ENCODE results near the gene PPP2R5C. TPM values are rescaled to one million over a fixed set of nuclear protein-coding genes. Genes with fewer than 3 reads are reported as not detected.

The PPP2R5C gene
- total and polyA plus RNA-seq, 2 of the 8 experiments (the other 6 are each of a cell fraction or from before 2014, with no cell fraction given) = 49.6 to 95.9 TPM

GRCh38 chr14:101726295-101726953 is 35.1 kb upstream of the PPP2R5C start:
- WGBS, 2 experiments (ENCODE audit: extremely low coverage in 1 of 2, insufficient coverage in 1 of 2, insufficient read length in 1 of 2, insufficient replicate concordance in 2 of 2, low coverage in 1 of 2, low lambda C conversion rate in 2 of 2, missing lambda C conversion rate in 1 of 2) = 89% methylated on average over 13 of the region's 14 CpGs; no CpG with 5 or more reads in 1 of the 2 experiments
- DNase-seq (ENCODE audit: low read depth in 1 of 2, low spot score in 2 of 2) = no peak
- no peak overlapping the region for H4K5ac ChIP-seq (ENCODE audit: insufficient read length, low read depth, low read length)

More at GRCh38 chr14:101726295-101726953, 35.1 kb upstream of the PPP2R5C start:
- CTCF ChIA-PET (ENCODE audit: partially characterized antibody) = interaction anchor here (0.8 to 2.3 kb wide), 4 partner anchors 19 to 87 kb away, joined by 3 to 12 read pairs (median 6); no protein-coding TSS in a partner anchor
- no peak overlapping the region for H2AFZ ChIP-seq (ENCODE audit: low read length)
- no peak for TF ChIP-seq CHD1 (IDR thresholded peaks at IDR 0.05; ENCODE audit: low read depth, low read length)
- H2BK15ac ChIP-seq (ENCODE audit: low read length) = no peak overlapping the region
- no peak overlapping the region for H3K4me3 ChIP-seq (ENCODE audit: extremely low read depth in 1 of 4, insufficient read depth in 2 of 4, low read depth in 3 of 4, low read length in 4 of 4)
- H3K56ac ChIP-seq (replicated peaks; ENCODE audit: insufficient read length, low read depth, low read length) = no peak overlapping the region
- H3K36me3 ChIP-seq (ENCODE audit: control insufficient read depth in 2 of 4, insufficient read depth in 4 of 4, low read length in 3 of 4) = no peaks in the 10 kb centered on the region
- no peak overlapping the region for H2AK5ac ChIP-seq (ENCODE audit: low read depth, low read length)
- peaks cover 2 to 7% (median 5%) of the 10 kb centered on the region in 4 experiments; a peak in 6 of 7 replicates for H3K4me1 ChIP-seq (replicated peaks in 1 of 4; ENCODE audit: control insufficient read depth in 3 of 4, insufficient read depth in 4 of 4, low read length in 3 of 4)
- POLR2A ChIA-PET (ENCODE audit: partially characterized antibody) = interaction anchor here (0.6 kb wide), 1 partner anchor 1311 kb away, joined by 3 read pairs; no protein-coding TSS in a partner anchor
- no peak overlapping the region for H4K8ac ChIP-seq (ENCODE audit: extremely low read depth, insufficient read depth, low read length)
- H2BK5ac ChIP-seq (ENCODE audit: low read depth, low read length) = no peak overlapping the region
- no peak overlapping the region for H4K91ac ChIP-seq (replicated peaks; ENCODE audit: insufficient read length, low read length)
- no peak overlapping the region for H3K4me2 ChIP-seq (ENCODE audit: insufficient read depth in 1 of 2, low read depth in 2 of 2, low read length in 2 of 2)
- H2BK12ac ChIP-seq (ENCODE audit: low read depth, low read length) = no peak overlapping the region
- H3K79me2 ChIP-seq (ENCODE audit: control insufficient read depth in 1 of 2, insufficient read depth in 2 of 2, low read length in 2 of 2) = no peaks in the 10 kb centered on the region
- H3K4ac ChIP-seq (replicated peaks; ENCODE audit: insufficient read length, low read depth, low read length) = no peak overlapping the region
- no peak for FAIRE-seq
- no peak overlapping the region for H3K18ac ChIP-seq (ENCODE audit: extremely low read depth, low read length)
- no peak overlapping the region for H3K14ac ChIP-seq (ENCODE audit: insufficient read length)
- no peaks in the 10 kb centered on the region for H4K20me1 ChIP-seq (replicated peaks in 1 of 2; ENCODE audit: control insufficient read depth in 1 of 2, insufficient read depth in 2 of 2, low read length in 2 of 2)
- no peaks in the 10 kb centered on the region for H3K9me3 ChIP-seq (ENCODE audit: insufficient read depth in 2 of 2, low read depth in 1 of 2, low read length in 1 of 2)
- no peaks in the 10 kb centered on the region for H3K27me3 ChIP-seq (replicated peaks in 1 of 4; ENCODE audit: control insufficient read depth in 3 of 4, extremely low read depth in 1 of 4, insufficient read depth in 3 of 4, low read length in 3 of 4)
- H3K9ac ChIP-seq (replicated peaks in 1 of 4; ENCODE audit: extremely low read depth in 1 of 4, low read depth in 3 of 4, low read length in 3 of 4) = no peak overlapping the region
- no peaks in the 10 kb centered on the region for H3K79me1 ChIP-seq (ENCODE audit: low read depth, low read length)
- H3K23me2 ChIP-seq (ENCODE audit: low read depth, low read length) = no peaks in the 10 kb centered on the region
- H2BK120ac ChIP-seq (replicated peaks; ENCODE audit: low read depth, low read length) = no peak overlapping the region
- H3K27ac ChIP-seq (ENCODE audit: low read depth, low read length) = no peak overlapping the region
- no peak overlapping the region for H2BK20ac ChIP-seq (ENCODE audit: low read length)
- no peak overlapping the region for H3K23ac ChIP-seq (ENCODE audit: insufficient read length)
